Measurements from ENCODE around the gene EXOC4.

GRCh38 chr7:133850497-133851280, 597.8 kb downstream of the EXOC4 start:
- TF ChIP-seq, protein P1, sequence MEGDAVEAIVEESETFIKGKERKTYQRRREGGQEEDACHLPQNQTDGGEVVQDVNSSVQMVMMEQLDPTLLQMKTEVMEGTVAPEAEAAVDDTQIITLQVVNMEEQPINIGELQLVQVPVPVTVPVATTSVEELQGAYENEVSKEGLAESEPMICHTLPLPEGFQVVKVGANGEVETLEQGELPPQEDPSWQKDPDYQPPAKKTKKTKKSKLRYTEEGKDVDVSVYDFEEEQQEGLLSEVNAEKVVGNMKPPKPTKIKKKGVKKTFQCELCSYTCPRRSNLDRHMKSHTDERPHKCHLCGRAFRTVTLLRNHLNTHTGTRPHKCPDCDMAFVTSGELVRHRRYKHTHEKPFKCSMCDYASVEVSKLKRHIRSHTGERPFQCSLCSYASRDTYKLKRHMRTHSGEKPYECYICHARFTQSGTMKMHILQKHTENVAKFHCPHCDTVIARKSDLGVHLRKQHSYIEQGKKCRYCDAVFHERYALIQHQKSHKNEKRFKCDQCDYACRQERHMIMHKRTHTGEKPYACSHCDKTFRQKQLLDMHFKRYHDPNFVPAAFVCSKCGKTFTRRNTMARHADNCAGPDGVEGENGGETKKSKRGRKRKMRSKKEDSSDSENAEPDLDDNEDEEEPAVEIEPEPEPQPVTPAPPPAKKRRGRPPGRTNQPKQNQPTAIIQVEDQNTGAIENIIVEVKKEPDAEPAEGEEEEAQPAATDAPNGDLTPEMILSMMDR (conservative IDR thresholded peaks at IDR 0.05; ENCODE audit: low read length): no peak
- TF ChIP-seq EZH2phosphoT487 (IDR thresholded peaks at IDR 0.05; ENCODE audit: borderline replicate concordance): no peak
